ENCODE measurements around the gene CFAP91.
"Not testable (repeated sequence)": the region's sequence is repeated elsewhere in the genome, so short reads cannot be mapped to it uniquely, and the experiment has no call there.

Gene CFAP91

GRCh38 chr3:119678209-119678608, 24.6 kb upstream of the CFAP91 start:
- DNase-seq, result not testable (repeated sequence)

GRCh38 chr3:119679874-119680273, 22.9 kb upstream of the CFAP91 start:
- no peak for DNase-seq

GRCh38 chr3:119681279-119681678, 21.5 kb upstream of the CFAP91 start:
- peak; percentile 21 for DNase-seq

GRCh38 chr3:119683421-119683820, 19.4 kb upstream of the CFAP91 start:
- DNase-seq, result no peak

- DNase-seq, result no peak
Measured at GRCh38 chr3:119690043-119690656, 12.7 kb upstream of the CFAP91 start.

- no peak for DNase-seq
Measured at GRCh38 chr3:119695480-119695879, 7.3 kb upstream of the CFAP91 start.

- no peak for DNase-seq
Measured at GRCh38 chr3:119697394-119697793, 5.4 kb upstream of the CFAP91 start.

GRCh38 chr3:119700269-119700919, 2.4 kb upstream of the CFAP91 start:
- DNase-seq, result no peak

- no peak for DNase-seq
Measured at GRCh38 chr3:119700920-119701734, 1.7 kb upstream of the CFAP91 start.

- DNase-seq, result no peak
Measured at GRCh38 chr3:119703820-119704531, 1.2 kb downstream of the CFAP91 start.

- no peak for DNase-seq
Measured at GRCh38 chr3:119715105-119715504, 12.3 kb downstream of the CFAP91 start.

GRCh38 chr3:119716998-119717397, 14.2 kb downstream of the CFAP91 start:
- no peak for DNase-seq

GRCh38 chr3:119717520-119717919, 14.7 kb downstream of the CFAP91 start:
- DNase-seq, result no peak

- no peak for DNase-seq
Measured at GRCh38 chr3:119723022-119723421, 20.2 kb downstream of the CFAP91 start.

GRCh38 chr3:119726909-119727308, 24.1 kb downstream of the CFAP91 start:
- no peak for DNase-seq

GRCh38 chr3:119729996-119730395, 27.2 kb downstream of the CFAP91 start:
- DNase-seq, result no peak

- DNase-seq, result no peak
Measured at GRCh38 chr3:119731560-119732343, 28.9 kb downstream of the CFAP91 start.

GRCh38 chr3:119733812-119734211, 31.0 kb downstream of the CFAP91 start:
- no peak for DNase-seq

- no peak for DNase-seq
Measured at GRCh38 chr3:119738741-119739140, 35.9 kb downstream of the CFAP91 start.

GRCh38 chr3:119741657-119742590, 39.1 kb downstream of the CFAP91 start:
- DNase-seq, result no peak

- no peak for DNase-seq
Measured at GRCh38 chr3:119743921-119744320, 41.1 kb downstream of the CFAP91 start.
